GM21390 (cell line): ENCODE results near the gene JAKMIP3.

ENCODE experiments used
- ATAC-seq: cut with Tn5 transposase; IDR thresholded peaks from one replicate; pipeline ENCODE4 v1.9.1; 2021; ENCODE audit not compliant: unreplicated experiment

JAKMIP3 gene

GRCh38 chr10:132097609-132098377 lies 32.0 kb downstream of the JAKMIP3 start:
- ATAC-seq = no peak

- ATAC-seq = no peak
Measured at GRCh38 chr10:132098539-132099388, 33.0 kb downstream of the JAKMIP3 start.

- no peak for ATAC-seq
Measured at GRCh38 chr10:132099389-132100090, 33.8 kb downstream of the JAKMIP3 start.

- no peak for ATAC-seq
Measured at GRCh38 chr10:132100091-132100481, 34.3 kb downstream of the JAKMIP3 start.

GRCh38 chr10:132100556-132101349 lies 35.0 kb downstream of the JAKMIP3 start:
- no peak for ATAC-seq

- ATAC-seq = no peak
Measured at GRCh38 chr10:132101529-132101928, 35.8 kb downstream of the JAKMIP3 start.

GRCh38 chr10:132102071-132102716 lies 36.4 kb downstream of the JAKMIP3 start:
- ATAC-seq = no peak

GRCh38 chr10:132102717-132103110 lies 37.0 kb downstream of the JAKMIP3 start:
- ATAC-seq = no peak

- no peak for ATAC-seq
Measured at GRCh38 chr10:132103116-132103910, 37.6 kb downstream of the JAKMIP3 start.

GRCh38 chr10:132104062-132104461 lies 38.3 kb downstream of the JAKMIP3 start:
- ATAC-seq = no peak

GRCh38 chr10:132104471-132105301 lies 38.9 kb downstream of the JAKMIP3 start:
- no peak for ATAC-seq

GRCh38 chr10:132105302-132105995 lies 39.7 kb downstream of the JAKMIP3 start:
- no peak for ATAC-seq

GRCh38 chr10:132106431-132106830 lies 40.7 kb downstream of the JAKMIP3 start:
- no peak for ATAC-seq

GRCh38 chr10:132107186-132107948 lies 41.6 kb downstream of the JAKMIP3 start:
- ATAC-seq = no peak

GRCh38 chr10:132107949-132108877 lies 42.5 kb downstream of the JAKMIP3 start:
- no peak for ATAC-seq
